Metanephros (tissue), 1 donor: ENCODE results near the gene CCDC33. TPM values are rescaled to one million over a fixed set of nuclear protein-coding genes. Genes with fewer than 3 reads are reported as not detected.

Experiments used
- total RNA-seq: library from RNA; depleted of rRNA; stranded (reverse); fragments of >200 nt; gene quantifications from one replicate; pipeline ENCODE4 v1.2.3, GENCODE V29; 2014

The CCDC33 gene
- 2.9 TPM for total RNA-seq

DNA sequence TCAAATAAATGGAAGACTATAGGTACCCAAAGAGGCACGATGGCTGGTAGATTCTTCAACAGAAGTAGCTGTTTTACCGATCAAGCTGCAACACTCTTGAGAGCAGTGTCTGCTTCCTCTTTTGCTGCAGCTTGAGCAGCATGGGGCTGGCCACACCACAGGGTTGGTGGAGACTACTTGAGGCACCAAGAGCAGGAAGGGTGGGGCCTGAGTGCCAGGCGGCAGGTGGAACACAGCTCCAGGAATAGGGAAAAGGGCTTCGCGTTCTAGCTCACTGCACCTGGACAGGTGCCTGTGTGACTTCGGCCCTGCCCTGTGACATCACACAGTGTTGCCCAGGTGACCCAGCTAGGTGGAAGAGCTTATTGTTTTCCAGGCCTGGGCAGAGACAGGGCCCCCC lies at the start of gene CCDC33:
CCDC33 (plus strand) TSS at position 365 of the 400 bp plus-strand sequence. CDS start 394 bp downstream, outside the sequence.

GRCh38 chr15:74202452-74203401 lies 33.4 kb upstream of the CCDC33 start, which contains the start of gene STRA6:
Gene STRA6 (minus strand): TSS chr15:74202787. CDS start chr15:74202267, 520 bp downstream.

DNA sequence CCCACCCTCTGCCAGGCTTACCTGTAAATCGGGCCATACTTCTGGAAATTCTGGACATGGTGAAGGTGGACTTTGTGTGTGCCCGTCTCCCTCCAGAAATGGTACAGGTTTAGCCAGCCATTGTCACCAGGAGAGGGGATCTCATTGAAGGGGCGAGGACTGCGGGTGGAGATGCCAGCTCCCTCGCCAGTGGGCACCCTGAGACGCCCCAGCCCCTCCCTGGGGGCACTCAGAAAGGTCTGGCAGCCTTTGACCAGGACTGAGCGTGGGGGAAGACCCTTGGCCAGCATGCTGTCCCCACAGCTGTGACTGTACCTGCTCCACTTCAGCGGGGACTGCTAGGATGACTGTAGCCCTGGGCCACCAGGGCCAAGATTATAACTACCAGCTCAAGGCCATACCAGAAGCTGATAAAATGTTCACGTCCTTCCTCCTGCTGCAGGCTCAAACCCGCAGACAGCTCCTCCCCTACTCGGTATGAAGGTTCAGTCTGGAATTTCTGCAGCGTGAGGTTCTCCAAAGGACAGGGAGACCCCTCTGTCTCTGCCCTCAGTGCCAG lies 131.2 kb downstream of the CCDC33 start, which contains the start of gene CYP11A1:
CYP11A1 (minus strand) TSS at position 351 of the 559 bp plus-strand sequence; CDS start at position 290, 61 bp downstream.

Other genes starting within 250 kb of the CCDC33 start
- gene STOML1, start 244.0 kb upstream of the CCDC33 start, total RNA-seq, result 16.5 TPM
- gene PML, start 241.6 kb upstream of the CCDC33 start, total RNA-seq, result 52.3 TPM
- gene GOLGA6A, start 153.8 kb upstream of the CCDC33 start, total RNA-seq, result not detected
- gene ISLR2, start 105.7 kb upstream of the CCDC33 start, total RNA-seq, result 2.2 TPM
- gene ISLR, start 62.6 kb upstream of the CCDC33 start, total RNA-seq, result 70.4 TPM
- gene STRA6, start 33.5 kb upstream of the CCDC33 start, total RNA-seq, result 14.9 TPM
- gene CYP11A1, start 131.3 kb downstream of the CCDC33 start, total RNA-seq, result 1.9 TPM
- gene SEMA7A, start 197.6 kb downstream of the CCDC33 start, total RNA-seq, result 6.2 TPM
- 36.9 TPM for gene UBL7, start 224.8 kb downstream of the CCDC33 start, total RNA-seq